ENCODE measurements around the gene MYOF.

DNA sequence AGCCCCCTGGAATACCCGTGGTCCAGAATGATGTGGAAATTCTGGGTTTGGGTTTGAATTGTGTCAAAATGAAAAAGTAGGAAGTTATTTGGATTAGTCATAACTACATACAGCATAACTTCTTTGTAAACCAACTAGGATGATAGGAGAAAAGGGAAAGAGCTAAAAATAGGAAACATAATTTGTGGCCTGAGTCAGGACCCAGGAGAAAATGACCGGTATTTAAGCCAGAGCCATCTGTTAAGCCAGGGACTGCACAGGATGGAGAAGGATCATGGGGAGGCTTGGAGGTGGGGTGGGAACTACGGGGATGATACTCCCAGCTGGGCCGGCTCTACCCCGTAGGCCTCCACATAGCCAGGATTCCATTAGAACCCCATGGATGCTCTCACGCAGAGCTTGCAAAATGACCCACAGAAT, 98.6 kb downstream of the MYOF start:
- TF ChIP-seq, protein P1, sequence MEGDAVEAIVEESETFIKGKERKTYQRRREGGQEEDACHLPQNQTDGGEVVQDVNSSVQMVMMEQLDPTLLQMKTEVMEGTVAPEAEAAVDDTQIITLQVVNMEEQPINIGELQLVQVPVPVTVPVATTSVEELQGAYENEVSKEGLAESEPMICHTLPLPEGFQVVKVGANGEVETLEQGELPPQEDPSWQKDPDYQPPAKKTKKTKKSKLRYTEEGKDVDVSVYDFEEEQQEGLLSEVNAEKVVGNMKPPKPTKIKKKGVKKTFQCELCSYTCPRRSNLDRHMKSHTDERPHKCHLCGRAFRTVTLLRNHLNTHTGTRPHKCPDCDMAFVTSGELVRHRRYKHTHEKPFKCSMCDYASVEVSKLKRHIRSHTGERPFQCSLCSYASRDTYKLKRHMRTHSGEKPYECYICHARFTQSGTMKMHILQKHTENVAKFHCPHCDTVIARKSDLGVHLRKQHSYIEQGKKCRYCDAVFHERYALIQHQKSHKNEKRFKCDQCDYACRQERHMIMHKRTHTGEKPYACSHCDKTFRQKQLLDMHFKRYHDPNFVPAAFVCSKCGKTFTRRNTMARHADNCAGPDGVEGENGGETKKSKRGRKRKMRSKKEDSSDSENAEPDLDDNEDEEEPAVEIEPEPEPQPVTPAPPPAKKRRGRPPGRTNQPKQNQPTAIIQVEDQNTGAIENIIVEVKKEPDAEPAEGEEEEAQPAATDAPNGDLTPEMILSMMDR (conservative IDR thresholded peaks at IDR 0.05): no peak
- no peak for TF ChIP-seq ZFX (IDR thresholded peaks at IDR 0.05)

Measured in C4-2B (cell line).